ENCODE measurements around the gene COL11A1. TPM values are rescaled to one million over a fixed set of nuclear protein-coding genes. Genes with fewer than 3 reads are reported as not detected.

Gene COL11A1
- total and polyA plus RNA-seq, 2 donors (not counting 3 experiments of a cell fraction or from before 2014, with no cell fraction given): not detected

GRCh38 chr1:102872097-102872496, 236.2 kb downstream of the COL11A1 start:
- no peak overlapping the region for H3K4me3 ChIP-seq (replicated peaks in 1 of 3; ENCODE audit: insufficient read depth in 1 of 3, low read depth in 1 of 3, low read length in 3 of 3)
- H3K4me1 ChIP-seq (ENCODE audit: control insufficient read depth, extremely low read depth, insufficient read depth, low read length): no peaks in the 10 kb centered on the region
- no peak overlapping the region for H3K9ac ChIP-seq (replicated peaks; ENCODE audit: extremely low read depth, insufficient read depth, low read length)
- BruUV-seq (replicated peaks): no TSS peak
- H3K27ac ChIP-seq (ENCODE audit: insufficient read depth, low read depth, low read length): no peak overlapping the region
- TF ChIP-seq MYC (IDR thresholded peaks at IDR 0.05; ENCODE audit: low read depth, low read length): no peak
- no peak for TF ChIP-seq GATA2 (IDR thresholded peaks at IDR 0.05; ENCODE audit: insufficient read depth, insufficient read length, low read depth, low read length)
- TF ChIP-seq POLR2A (IDR thresholded peaks at IDR 0.05; ENCODE audit: low read depth, low read length): no peak
- no peak for TF ChIP-seq EZH2 (IDR thresholded peaks at IDR 0.05; ENCODE audit: borderline replicate concordance, low read depth, low read length, severe bottlenecking)
- no peak for TF ChIP-seq FOS (IDR thresholded peaks at IDR 0.05; ENCODE audit: borderline replicate concordance, insufficient read depth, low read length)
- no peak for TF ChIP-seq MAX (IDR thresholded peaks at IDR 0.05; ENCODE audit: insufficient read depth, insufficient read length)
- no peak for TF ChIP-seq POLR2AphosphoS5 (IDR thresholded peaks at IDR 0.05; ENCODE audit: insufficient read depth, low read depth, low read length)
- TF ChIP-seq JUN (IDR thresholded peaks at IDR 0.05; ENCODE audit: borderline replicate concordance, insufficient read depth, insufficient read length, low read depth): no peak
- TF ChIP-seq CTCF (IDR thresholded peaks at IDR 0.05; ENCODE audit: extremely low read depth in 1 of 2, insufficient read depth in 1 of 2, low read depth in 1 of 2, low read length in 2 of 2): no peak
- DNase-seq (ENCODE audit: low read depth, low spot score) (no peak), FAIRE-seq (no peak)
- intact Hi-C loops (cut with micrococcal nuclease) (no loop called here), dilution Hi-C loops (cut with MboI; ENCODE audit: extremely low pct_ligation_motif_present, low sequenced_read_pairs) (no loop called here)
- no peaks in the 10 kb centered on the region for H4K20me1 ChIP-seq (replicated peaks; ENCODE audit: control insufficient read depth, extremely low read depth, insufficient read depth, low read length)
- no peaks in the 10 kb centered on the region for H3K27me3 ChIP-seq (ENCODE audit: control insufficient read depth in 2 of 2, insufficient read depth in 2 of 2, low read length in 2 of 2)
- ChIA-PET POLR2A (no interaction called here), CTCF (interaction anchor here (1.6 kb wide), 1 partner anchor 98 kb away, joined by 11 read pairs; no protein-coding TSS in a partner anchor)
- no peak overlapping the region for H3K4me2 ChIP-seq (ENCODE audit: insufficient read depth, low read length)
- no peaks in the 10 kb centered on the region for H3K79me2 ChIP-seq (ENCODE audit: control insufficient read depth, insufficient read depth, low read length)
- H3K36me3 ChIP-seq (ENCODE audit: control insufficient read depth in 2 of 2, extremely low read depth in 1 of 2, insufficient read depth in 2 of 2, low read length in 2 of 2): no peaks in the 10 kb centered on the region
- H2AFZ ChIP-seq (ENCODE audit: low read depth, low read length): no peak overlapping the region
- H3K9me3 ChIP-seq (replicated peaks; ENCODE audit: control insufficient read depth, insufficient read depth, low read length): no peaks in the 10 kb centered on the region
- H3K9me1 ChIP-seq (replicated peaks; ENCODE audit: control insufficient read depth, extremely low read depth, insufficient read depth, low read length): no peaks in the 10 kb centered on the region
